A549 (cell line): ENCODE data around the gene COX7A2. TPM values are rescaled to one million over a fixed set of nuclear protein-coding genes. Genes with fewer than 3 reads are reported as not detected.
A peak's percentile ranks its signal among the peaks of the same experiment; 100 is the strongest.

Experiments
- ATAC-seq, 2 experiments: fragments of 200-7000 bp in 1 of 2; fragments of >200 bp in 1 of 2; cut with Nextera tagmentation in 1 of 2; cut with Tn5 transposase in 1 of 2; 3 replicates each; pipeline versions ENCODE4 v1.8.0 to v1.9.1; 2018 to 2020; ENCODE audit warnings: mild to moderate bottlenecking in 1 of 2, moderate library complexity in 1 of 2
- CTCF ChIA-PET: fragments of 300-600 bp; sonication (Branson Sonifier 250); formaldehyde crosslinking; extraction: SDS; loops from one replicate; lab custom pipeline; 2021; ENCODE audit warnings: antibody characterized with exemption, inconsistent platforms; lab: Yijun Ruan, JAX
- POLR2A ChIA-PET: fragments of 350-600 bp; formaldehyde crosslinking; extraction: SDS; loops from one replicate; lab custom pipeline; 2021; ENCODE audit warnings: antibody characterized with exemption, inconsistent platforms; lab: Yijun Ruan, JAX
- DNase-seq, 2 experiments: peaks; one replicate each; pipeline versions ENCODE4 v3.0.0 to v3.0.0-alpha.2; 2011 to 2016; ENCODE audit warnings: low read depth in 1 of 2, low spot score in 1 of 2
- FAIRE-seq: peaks from 2 replicates; lab custom pipeline; 2011; peaks lifted over from hg19 to GRCh38; lab: Jason Lieb, UNC
- H3K27ac ChIP-seq, 2 experiments: fragments of >200 bp; sonication (Bioruptor Twin); formaldehyde crosslinking; 3 replicates each; pipeline ENCODE4 v1.5.1; 2016 to 2017
- H3K4me1 ChIP-seq: fragments of >200 bp; sonication (Bioruptor Twin); formaldehyde crosslinking; 3 replicates; pipeline ENCODE4 v1.6.1; 2016
- H3K4me2 ChIP-seq: fragments of >200 bp; sonication (Bioruptor Twin); formaldehyde crosslinking; 3 replicates; pipeline ENCODE4 v1.6.1; 2016
- H3K4me3 ChIP-seq: fragments of >200 bp; sonication (Bioruptor Twin); formaldehyde crosslinking; 3 replicates; pipeline ENCODE4 v1.5.1; 2016
- H3K9me3 ChIP-seq: fragments of >200 bp; sonication (Bioruptor Twin); formaldehyde crosslinking; 3 replicates; pipeline ENCODE4 v1.6.1; 2016
- ATOH8 ChIP-seq: fragments of 250-450 bp; sonication (Bioruptor Pico); IDR thresholded peaks from 2 replicates; pipeline ENCODE4 v1.5.0; 2020; ENCODE audit warnings: low read depth, mild to moderate bottlenecking, moderate library complexity
- CBX2 ChIP-seq: fragments of 200-600 bp; sonication (generic); IDR thresholded peaks from 2 replicates; pipeline ENCODE4 v1.6.1; 2016; ENCODE audit warnings: low read depth, mild to moderate bottlenecking, borderline replicate concordance
- CBX8 ChIP-seq: fragments of 200-600 bp; sonication (generic); IDR thresholded peaks from 2 replicates; pipeline ENCODE4 v1.6.1; 2016
- EHMT2 ChIP-seq: fragments of 200-600 bp; sonication (generic); IDR thresholded peaks from 2 replicates; pipeline ENCODE4 v1.6.1; 2016; ENCODE audit warnings: antibody characterized with exemption, low read depth, mild to moderate bottlenecking, moderate library complexity
- ELK1 ChIP-seq: fragments of 150-350 bp; IDR thresholded peaks from 2 replicates; pipeline ENCODE4 v1.6.1; 2014; ENCODE audit warnings: low read depth, mild to moderate bottlenecking, low read length
- EP300 ChIP-seq, 2 experiments: fragments of >200 bp; sonication (Bioruptor Twin); formaldehyde crosslinking; IDR thresholded peaks; 2 replicates in 1 of 2; 3 replicates in 1 of 2; pipeline ENCODE4 v1.6.1; 2016 to 2017
- FOXS1 ChIP-seq: fragments of 250-450 bp; sonication (Bioruptor Pico); IDR thresholded peaks from 2 replicates; pipeline ENCODE4 v1.5.0; 2020; ENCODE audit warnings: mild to moderate bottlenecking, moderate library complexity
- HMGXB4 ChIP-seq: fragments of 250-450 bp; sonication (Bioruptor Pico); IDR thresholded peaks from 2 replicates; pipeline ENCODE4 v1.5.0; 2021; ENCODE audit warnings: mild to moderate bottlenecking, moderate library complexity, borderline replicate concordance
- HOXA7 ChIP-seq: fragments of 250-450 bp; sonication (Bioruptor Pico); IDR thresholded peaks from 2 replicates; pipeline ENCODE4 v1.5.0; 2020; ENCODE audit warnings: mild to moderate bottlenecking, moderate library complexity
- HOXB13 ChIP-seq: fragments of 250-450 bp; sonication (Bioruptor Pico); IDR thresholded peaks from 2 replicates; pipeline ENCODE4 v1.5.0; 2020; ENCODE audit warnings: low read depth, mild to moderate bottlenecking, moderate library complexity
- JUN ChIP-seq, 2 experiments: fragments of >200 bp; sonication (Bioruptor Twin); formaldehyde crosslinking; IDR thresholded peaks; 2 replicates in 1 of 2; 3 replicates in 1 of 2; pipeline ENCODE4 v1.6.1; 2016 to 2017
- KDM5A ChIP-seq: fragments of 200-600 bp; sonication (generic); IDR thresholded peaks from 2 replicates; pipeline ENCODE4 v1.6.1; 2016; ENCODE audit warnings: antibody characterized with exemption, mild to moderate bottlenecking
- MAX ChIP-seq: IDR thresholded peaks from 2 replicates; pipeline ENCODE4 v1.6.1; 2012
- MYC ChIP-seq: IDR thresholded peaks from 2 replicates; pipeline ENCODE4 v1.6.1; 2012; ENCODE audit warnings: mild to moderate bottlenecking, inconsistent platforms, low read length, improper control_type of control experiment, borderline replicate concordance
- NFE2L2 ChIP-seq: fragments of 150-350 bp; conservative IDR thresholded peaks from 2 replicates; pipeline ENCODE4 v1.6.1; 2014; ENCODE audit warnings: low read length
- NR3C1 ChIP-seq: fragments of >200 bp; sonication (Bioruptor Twin); formaldehyde crosslinking; IDR thresholded peaks from 3 replicates; pipeline ENCODE4 v1.6.1; 2017
- POLR2A ChIP-seq: IDR thresholded peaks from 2 replicates; pipeline ENCODE4 v1.6.1; 2012; ENCODE audit warnings: mild to moderate bottlenecking, low read length
- RAD21 ChIP-seq, 2 experiments: fragments of >200 bp in 1 of 2; sonication (Bioruptor Twin) in 1 of 2; formaldehyde crosslinking in 1 of 2; IDR thresholded peaks in 1 of 2; conservative IDR thresholded peaks in 1 of 2; 2 replicates in 1 of 2; 3 replicates in 1 of 2; pipeline ENCODE4 v1.6.1; 2012 to 2018; ENCODE audit warnings: inconsistent platforms in 1 of 2
- RNF2 ChIP-seq: fragments of 200-600 bp; sonication (generic); IDR thresholded peaks from 2 replicates; pipeline ENCODE4 v1.6.1; 2016; ENCODE audit warnings: low read depth, mild to moderate bottlenecking, antibody characterized with exemption, moderate library complexity, borderline replicate concordance
- SREBF2 ChIP-seq: fragments of 450-650 bp; IDR thresholded peaks from 2 replicates; pipeline ENCODE4 v1.6.1; 2014; ENCODE audit warnings: mild to moderate bottlenecking, moderate library complexity
- USF2 ChIP-seq: fragments of 450-650 bp; IDR thresholded peaks from 2 replicates; pipeline ENCODE4 v1.6.1; 2014; ENCODE audit warnings: antibody characterized with exemption
- ZFP36 ChIP-seq: fragments of 450-650 bp; IDR thresholded peaks from 2 replicates; pipeline ENCODE4 v1.6.1; 2014; ENCODE audit warnings: borderline replicate concordance; ENCODE audit not compliant: partially characterized antibody
- WGBS: methylation state at CpG from one replicate; pipeline ENCODE4 v1.1.6; 2017; ENCODE audit errors: missing lambda C conversion rate; 5-methylcytosine and 5-hydroxymethylcytosine counted together
- polyA plus RNA-seq, 4 experiments: library from polyadenylated mRNA; depleted of rRNA in 3 of 4; stranded (reverse); fragments of >200 nt; fragmentation: RNase III in 1 of 4; extraction: RNeasy Plus Mini Kit Qiagen cat#74134 plus additional on column Dnase treatment in 1 of 4; gene quantifications; 2 replicates in 3 of 4; 3 replicates in 1 of 4; pipeline ENCODE4 v1.2.3, GENCODE V29; 2011 to 2017

The COX7A2 gene
- polyA plus RNA-seq, 2 of the 4 experiments (the other 2 are of a cell fraction) = 271 to 464 TPM

GRCh38 chr6:75217193-75217592 is 26.4 kb downstream of the COX7A2 start:
- 8% methylated on average over 4 of the region's 4 CpGs for WGBS
- Histone ChIP-seq H3K4me2 (no peak overlapping the region; the same call in 2 of the 3 replicates), H3K4me3 (no peak overlapping the region), H3K27ac (no peak overlapping the region), H3K9me3 (no peaks in the 10 kb centered on the region), H3K4me1 (0 out of 3 replicates have a peak, but pooled peaks cover 3% of the 10 kb centered on the region)
- FAIRE-seq (no peak), ATAC-seq (no peak), DNase-seq (peak in 1 of 2 experiments; percentile 20)
- CTCF ChIA-PET = interaction anchor here (0.8 to 5.5 kb wide), 4 partner anchors 8 to 1247 kb away, joined by 3 to 58 read pairs (median 4); no protein-coding TSS in a partner anchor
- TF ChIP-seq FOXS1 (CRISPR knock-in tag) = no peak
- TF ChIP-seq ATOH8 (CRISPR knock-in tag) = no peak
- no peak for TF ChIP-seq NR3C1
- no peak for TF ChIP-seq SREBF2
- POLR2A ChIA-PET = no interaction called here

- FAIRE-seq = no peak
These were observed 28.3 kb downstream of the COX7A2 start for GRCh38 chr6:75215291-75215690.

More at GRCh38 chr6:75215291-75215690, 28.3 kb downstream of the COX7A2 start:
- ATAC-seq = no peak
- H3K4me3 ChIP-seq = no peak overlapping the region
- POLR2A ChIA-PET = no interaction called here
- 67% methylated on average over 4 of the region's 4 CpGs for WGBS
- CTCF ChIA-PET = no interaction called here
- no peak for TF ChIP-seq HOXA7 (CRISPR knock-in tag)
- TF ChIP-seq EHMT2 = no peak
- TF ChIP-seq CBX2 = no peak
- TF ChIP-seq RAD21 (conservative IDR thresholded peaks at IDR 0.05 in 1 of 2, IDR thresholded peaks at IDR 0.05 in 1 of 2) = no peak
- no peak for TF ChIP-seq NFE2L2
- TF ChIP-seq EP300 (IDR thresholded peaks at IDR 0.05) = no peak
- TF ChIP-seq HMGXB4 (CRISPR knock-in tag) = no peak
- no peak for TF ChIP-seq MAX
- no peak for TF ChIP-seq ZFP36
- no peak for TF ChIP-seq CBX8
- TF ChIP-seq RNF2 = no peak
- TF ChIP-seq HOXB13 = no peak
- no peak for TF ChIP-seq USF2
- TF ChIP-seq POLR2A = no peak
- no peak for TF ChIP-seq MYC
- TF ChIP-seq KDM5A = no peak
- no peak for TF ChIP-seq ELK1
- TF ChIP-seq ATOH8 (CRISPR knock-in tag) = no peak
- TF ChIP-seq JUN (IDR thresholded peaks at IDR 0.05) = no peak
- H3K9me3 ChIP-seq = no peaks in the 10 kb centered on the region
- DNase-seq = no peak
- H3K4me2 ChIP-seq = no peak overlapping the region
- no peak overlapping the region for H3K27ac ChIP-seq
- H3K4me1 ChIP-seq = 0 out of 3 replicates have a peak, but pooled peaks cover 7% of the 10 kb centered on the region
